HepG2 (cell line): ENCODE measurements around the gene UBL7. TPM values are rescaled to one million over a fixed set of nuclear protein-coding genes. Genes with fewer than 3 reads are reported as not detected.
A peak's percentile ranks its signal among the peaks of the same experiment; 100 is the strongest.

Source experiments
- HMG20B ChIP-seq: conservative IDR thresholded peaks from 2 replicates; pipeline ENCODE4 v1.6.1; 2016; ENCODE audit warnings: missing genetic modification reagents, missing compliant biosample characterization
- KMT2A ChIP-seq: sonication (generic); formaldehyde crosslinking; IDR thresholded peaks from 2 replicates; pipeline ENCODE4 v1.4.0; 2020; ENCODE audit warnings: missing genetic modification reagents
- MED1 ChIP-seq: sonication (generic); formaldehyde crosslinking; IDR thresholded peaks from 2 replicates; pipeline ENCODE4 v1.4.0; 2020; ENCODE audit warnings: missing genetic modification reagents
- NR1H2 ChIP-seq: sonication (generic); formaldehyde crosslinking; IDR thresholded peaks from 2 replicates; pipeline ENCODE4 v1.8.1; 2022; ENCODE audit warnings: low read depth, missing genetic modification reagents, borderline replicate concordance
- RFXAP ChIP-seq: sonication (generic); formaldehyde crosslinking; IDR thresholded peaks from 2 replicates; pipeline ENCODE4 v1.4.0; 2020; ENCODE audit warnings: missing genetic modification reagents, borderline replicate concordance
- ZNF232 ChIP-seq: sonication (generic); formaldehyde crosslinking; IDR thresholded peaks from 2 replicates; pipeline ENCODE4 v1.4.0; 2020; ENCODE audit warnings: missing genetic modification reagents, borderline replicate concordance
- ZNF549 ChIP-seq: sonication (generic); formaldehyde crosslinking; IDR thresholded peaks from 2 replicates; pipeline ENCODE4 v1.5.0; 2020; ENCODE audit warnings: missing genetic modification reagents
- ZNF589 ChIP-seq: sonication (generic); formaldehyde crosslinking; conservative IDR thresholded peaks from 2 replicates; pipeline ENCODE4 v1.8.0; 2022; ENCODE audit warnings: mild to moderate bottlenecking, moderate library complexity, missing genetic modification reagents
- ZNF614 ChIP-seq: IDR thresholded peaks from 2 replicates; pipeline ENCODE4 v1.6.1; 2018; ENCODE audit warnings: missing biosample characterization, missing genetic modification reagents, inconsistent platforms, borderline replicate concordance
- ZNF629 ChIP-seq: sonication (generic); formaldehyde crosslinking; conservative IDR thresholded peaks from 2 replicates; pipeline ENCODE4 v1.5.0; 2020; ENCODE audit warnings: missing genetic modification reagents
- ZNF678 ChIP-seq: sonication (generic); formaldehyde crosslinking; IDR thresholded peaks from 2 replicates; pipeline ENCODE4 v1.4.0; 2020; ENCODE audit warnings: mild to moderate bottlenecking, missing genetic modification reagents
- ZNF749 ChIP-seq: sonication (generic); formaldehyde crosslinking; IDR thresholded peaks from 2 replicates; pipeline ENCODE4 v1.8.0; 2022; ENCODE audit warnings: mild to moderate bottlenecking, missing genetic modification reagents, moderate library complexity, borderline replicate concordance
- ZNF781 ChIP-seq: sonication (generic); formaldehyde crosslinking; IDR thresholded peaks from 2 replicates; pipeline ENCODE4 v1.5.1; 2020; ENCODE audit warnings: borderline replicate concordance, mild to moderate bottlenecking, missing genetic modification reagents; ENCODE audit errors: not compliant biosample characterization
- polyA plus RNA-seq, 8 experiments: library from polyadenylated mRNA; depleted of rRNA in 3 of 8; stranded (reverse) in 7 of 8; unstranded in 1 of 8; fragments of >200 nt; fragmentation: Illumina TruSeq in 4 of 8; extraction: Trizol in 4 of 8; gene quantifications; 2 replicates each; pipeline versions ENCODE4 v1.2.1 to v1.2.3, GENCODE V29; 2011 to 2016; ENCODE audit warnings: low read depth in 4 of 8, missing spikeins in 1 of 8, mixed read lengths in 1 of 8; ENCODE audit not compliant: insufficient read depth in 1 of 8
- total RNA-seq, 5 experiments: library from RNA; depleted of rRNA; stranded (reverse); fragments of >200 nt; fragmentation: Illumina TruSeq; extraction: Trizol; gene quantifications; 2 replicates each; pipeline ENCODE4 v1.2.3, GENCODE V29; 2016; ENCODE audit warnings: low read depth in 1 of 5
- TF ChIP-seq, protein P1 (sequence below): IDR thresholded peaks from 2 replicates; pipeline ENCODE4 v1.6.1; 2016
- TF ChIP-seq, protein P2 (sequence below): sonication (generic); formaldehyde crosslinking; IDR thresholded peaks from 2 replicates; pipeline ENCODE4 v1.4.0; 2020; ENCODE audit warnings: missing genetic modification reagents, low read depth, mild to moderate bottlenecking, borderline replicate concordance
- TF ChIP-seq, protein P3 (sequence below): sonication (generic); formaldehyde crosslinking; IDR thresholded peaks from 2 replicates; pipeline ENCODE4 v1.4.0; 2020; ENCODE audit warnings: missing genetic modification reagents
- TF ChIP-seq, protein P4 (sequence below): sonication (generic); formaldehyde crosslinking; IDR thresholded peaks from 2 replicates; pipeline ENCODE4; 2020; ENCODE audit warnings: missing genetic modification reagents, mild to moderate bottlenecking, borderline replicate concordance
- TF ChIP-seq, protein P5 (sequence below): IDR thresholded peaks from 2 replicates; pipeline ENCODE4 v1.6.1; 2016
- TF ChIP-seq, protein P6 (sequence below): sonication (generic); formaldehyde crosslinking; IDR thresholded peaks from 2 replicates; pipeline ENCODE4 v1.8.1; 2023; ENCODE audit warnings: mild to moderate bottlenecking, moderate library complexity, missing genetic modification reagents

UBL7 gene
- total and polyA plus RNA-seq, 2 of the 13 experiments (the other 11 are each of a cell fraction or from before 2014, with no cell fraction given), result 55.0 to 63.5 TPM

DNA sequence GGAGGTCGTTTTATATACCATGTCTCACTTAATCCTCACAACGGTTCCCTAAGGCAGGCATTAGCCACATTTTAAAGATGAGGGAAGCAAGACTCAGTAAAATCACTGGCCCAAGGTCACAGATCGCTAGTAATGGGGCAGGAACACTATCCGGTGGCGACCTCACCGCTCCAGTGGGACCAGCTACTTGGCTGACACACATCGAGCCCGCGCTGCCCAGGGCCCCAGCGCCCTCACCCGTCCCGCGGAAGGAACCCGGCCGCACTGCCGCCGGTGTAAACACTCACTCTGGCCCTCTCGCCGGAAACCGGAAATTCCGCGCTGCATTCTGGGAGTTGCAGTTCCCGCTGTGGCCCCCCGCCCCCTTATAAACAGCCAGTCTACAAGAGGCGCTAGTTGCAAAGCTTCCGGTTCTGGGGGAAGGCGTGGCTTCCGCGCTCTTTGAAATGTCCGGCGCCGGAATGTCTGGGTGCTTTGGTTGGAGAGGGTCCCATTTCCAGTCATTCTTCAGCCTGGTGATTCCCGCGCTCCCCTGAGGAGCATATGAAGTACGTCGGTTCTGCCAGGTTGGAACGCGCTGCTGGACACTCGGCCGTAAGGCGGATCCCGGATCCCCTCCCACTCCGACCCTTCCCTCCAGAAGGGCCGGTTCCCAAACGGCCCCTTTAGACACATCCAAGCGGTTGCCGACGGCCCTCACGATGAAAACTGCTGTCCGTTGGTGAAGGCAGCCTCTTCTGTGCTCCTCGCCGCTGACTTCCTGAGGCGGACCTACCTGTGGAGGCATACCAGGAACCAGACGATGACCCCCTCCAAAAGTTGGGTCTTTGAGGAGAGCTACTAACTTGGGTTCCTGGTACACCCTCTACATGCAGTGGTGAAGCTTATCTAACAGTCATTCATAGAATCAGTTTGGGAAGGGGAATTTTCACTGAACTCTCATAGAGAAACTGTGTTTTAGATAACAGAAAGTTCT, at the start of gene UBL7 (continued):
- TF ChIP-seq, protein P1, sequence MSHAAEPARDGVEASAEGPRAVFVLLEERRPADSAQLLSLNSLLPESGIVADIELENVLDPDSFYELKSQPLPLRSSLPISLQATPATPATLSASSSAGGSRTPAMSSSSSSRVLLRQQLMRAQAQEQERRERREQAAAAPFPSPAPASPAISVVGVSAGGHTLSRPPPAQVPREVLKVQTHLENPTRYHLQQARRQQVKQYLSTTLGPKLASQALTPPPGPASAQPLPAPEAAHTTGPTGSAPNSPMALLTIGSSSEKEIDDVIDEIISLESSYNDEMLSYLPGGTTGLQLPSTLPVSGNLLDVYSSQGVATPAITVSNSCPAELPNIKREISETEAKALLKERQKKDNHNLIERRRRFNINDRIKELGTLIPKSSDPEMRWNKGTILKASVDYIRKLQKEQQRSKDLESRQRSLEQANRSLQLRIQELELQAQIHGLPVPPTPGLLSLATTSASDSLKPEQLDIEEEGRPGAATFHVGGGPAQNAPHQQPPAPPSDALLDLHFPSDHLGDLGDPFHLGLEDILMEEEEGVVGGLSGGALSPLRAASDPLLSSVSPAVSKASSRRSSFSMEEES (CRISPR knock-in tag), result no peak; the same call in 1 of the 2 replicates
- TF ChIP-seq HMG20B (CRISPR knock-in tag) (0 out of 2 replicates have a peak, but pooled peaks have one; percentile 32), ZNF589 (no peak), ZNF678 (CRISPR knock-in tag) (no peak), MED1 (CRISPR knock-in tag) (peak; percentile 81), NR1H2 (no peak), ZNF614 (CRISPR knock-in tag) (peak; percentile 85; the same call in 1 of the 2 replicates), KMT2A (CRISPR knock-in tag) (peak; percentile 84), ZNF549 (CRISPR knock-in tag) (no peak), ZNF232 (peak; percentile 55; the same call in 1 of the 2 replicates), ZNF629 (CRISPR knock-in tag) (0 out of 2 replicates have a peak, but pooled peaks have one; percentile 9), ZNF749 (CRISPR knock-in tag) (no peak), RFXAP (CRISPR knock-in tag) (peak; percentile 70; the same call in 1 of the 2 replicates), ZNF781 (no peak)
- TF ChIP-seq, protein P2, sequence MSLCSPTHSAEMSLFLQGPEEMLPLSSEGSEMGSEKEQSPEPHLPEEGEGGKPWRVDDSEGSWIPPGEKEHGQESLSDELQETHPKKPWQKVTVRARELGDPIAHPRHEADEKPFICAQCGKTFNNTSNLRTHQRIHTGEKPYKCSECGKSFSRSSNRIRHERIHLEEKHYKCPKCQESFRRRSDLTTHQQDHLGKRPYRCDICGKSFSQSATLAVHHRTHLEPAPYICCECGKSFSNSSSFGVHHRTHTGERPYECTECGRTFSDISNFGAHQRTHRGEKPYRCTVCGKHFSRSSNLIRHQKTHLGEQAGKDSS, result no peak
- TF ChIP-seq, protein P3, sequence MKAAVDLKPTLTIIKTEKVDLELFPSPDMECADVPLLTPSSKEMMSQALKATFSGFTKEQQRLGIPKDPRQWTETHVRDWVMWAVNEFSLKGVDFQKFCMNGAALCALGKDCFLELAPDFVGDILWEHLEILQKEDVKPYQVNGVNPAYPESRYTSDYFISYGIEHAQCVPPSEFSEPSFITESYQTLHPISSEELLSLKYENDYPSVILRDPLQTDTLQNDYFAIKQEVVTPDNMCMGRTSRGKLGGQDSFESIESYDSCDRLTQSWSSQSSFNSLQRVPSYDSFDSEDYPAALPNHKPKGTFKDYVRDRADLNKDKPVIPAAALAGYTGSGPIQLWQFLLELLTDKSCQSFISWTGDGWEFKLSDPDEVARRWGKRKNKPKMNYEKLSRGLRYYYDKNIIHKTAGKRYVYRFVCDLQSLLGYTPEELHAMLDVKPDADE (CRISPR knock-in tag), result no peak
- TF ChIP-seq, protein P4, sequence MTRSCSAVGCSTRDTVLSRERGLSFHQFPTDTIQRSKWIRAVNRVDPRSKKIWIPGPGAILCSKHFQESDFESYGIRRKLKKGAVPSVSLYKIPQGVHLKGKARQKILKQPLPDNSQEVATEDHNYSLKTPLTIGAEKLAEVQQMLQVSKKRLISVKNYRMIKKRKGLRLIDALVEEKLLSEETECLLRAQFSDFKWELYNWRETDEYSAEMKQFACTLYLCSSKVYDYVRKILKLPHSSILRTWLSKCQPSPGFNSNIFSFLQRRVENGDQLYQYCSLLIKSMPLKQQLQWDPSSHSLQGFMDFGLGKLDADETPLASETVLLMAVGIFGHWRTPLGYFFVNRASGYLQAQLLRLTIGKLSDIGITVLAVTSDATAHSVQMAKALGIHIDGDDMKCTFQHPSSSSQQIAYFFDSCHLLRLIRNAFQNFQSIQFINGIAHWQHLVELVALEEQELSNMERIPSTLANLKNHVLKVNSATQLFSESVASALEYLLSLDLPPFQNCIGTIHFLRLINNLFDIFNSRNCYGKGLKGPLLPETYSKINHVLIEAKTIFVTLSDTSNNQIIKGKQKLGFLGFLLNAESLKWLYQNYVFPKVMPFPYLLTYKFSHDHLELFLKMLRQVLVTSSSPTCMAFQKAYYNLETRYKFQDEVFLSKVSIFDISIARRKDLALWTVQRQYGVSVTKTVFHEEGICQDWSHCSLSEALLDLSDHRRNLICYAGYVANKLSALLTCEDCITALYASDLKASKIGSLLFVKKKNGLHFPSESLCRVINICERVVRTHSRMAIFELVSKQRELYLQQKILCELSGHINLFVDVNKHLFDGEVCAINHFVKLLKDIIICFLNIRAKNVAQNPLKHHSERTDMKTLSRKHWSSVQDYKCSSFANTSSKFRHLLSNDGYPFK (CRISPR knock-in tag), result peak; percentile 85
- TF ChIP-seq, protein P5, sequence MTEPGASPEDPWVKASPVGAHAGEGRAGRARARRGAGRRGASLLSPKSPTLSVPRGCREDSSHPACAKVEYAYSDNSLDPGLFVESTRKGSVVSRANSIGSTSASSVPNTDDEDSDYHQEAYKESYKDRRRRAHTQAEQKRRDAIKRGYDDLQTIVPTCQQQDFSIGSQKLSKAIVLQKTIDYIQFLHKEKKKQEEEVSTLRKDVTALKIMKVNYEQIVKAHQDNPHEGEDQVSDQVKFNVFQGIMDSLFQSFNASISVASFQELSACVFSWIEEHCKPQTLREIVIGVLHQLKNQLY (CRISPR knock-in tag), result 0 out of 2 replicates have a peak, but pooled peaks have one; percentile 12
- TF ChIP-seq, protein P6, sequence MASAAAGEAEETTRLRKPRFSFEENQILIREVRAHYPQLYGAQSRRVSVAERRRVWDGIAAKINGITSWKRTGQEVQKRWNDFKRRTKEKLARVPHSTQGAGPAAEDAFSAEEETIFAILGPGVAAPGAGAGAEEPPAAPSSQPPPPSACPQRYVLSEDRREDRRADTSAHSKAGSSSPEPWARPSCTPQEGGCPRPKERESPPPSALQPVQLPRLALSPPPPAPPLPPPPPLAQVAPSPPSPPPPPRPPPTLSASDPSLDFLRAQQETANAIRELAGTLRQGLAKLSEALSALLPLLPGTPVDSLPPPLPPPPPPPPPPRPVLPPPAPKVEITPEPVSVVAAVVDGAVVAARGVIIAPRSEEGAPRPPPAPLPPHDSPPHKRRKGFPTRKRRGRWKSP (CRISPR knock-in tag), result peak; percentile 86
